Vagina (tissue), 2 donors: ENCODE results near the gene HES5.

Experiments
- CTCF ChIP-seq, 3 experiments: fragments of 450-650 bp in 2 of 3; fragments of 200-600 bp in 1 of 3; sonication (generic) in 1 of 3; IDR thresholded peaks; one replicate each; pipeline ENCODE4 v1.5.1; 2017 to 2019; ENCODE audit warnings: antibody characterized with exemption in 3 of 3, mild to moderate bottlenecking in 2 of 3, moderate library complexity in 2 of 3
- POLR2A ChIP-seq, 2 donors: fragments of 450-650 bp; IDR thresholded peaks; one replicate each; pipeline ENCODE4 v1.6.1; 2017; ENCODE audit warnings: antibody characterized with exemption in 2 of 2, mild to moderate bottlenecking in 2 of 2, moderate library complexity in 2 of 2
- POLR2AphosphoS5 ChIP-seq, 2 donors: sonication (generic); formaldehyde crosslinking; IDR thresholded peaks; one replicate each; pipeline ENCODE4 v1.9.0; 2017; ENCODE audit warnings: antibody characterized with exemption in 2 of 2, mild to moderate bottlenecking in 2 of 2, low read depth in 1 of 2; ENCODE audit not compliant: insufficient read depth in 1 of 2

- TF ChIP-seq POLR2A (IDR thresholded peaks at IDR 0.05) (peak in 1 of 2 donors; percentile 29), CTCF (IDR thresholded peaks at IDR 0.05) (no peak), POLR2AphosphoS5 (IDR thresholded peaks at IDR 0.05; ENCODE audit: insufficient read depth in 1 of 2, low read depth in 1 of 2) (no peak)
These were observed 26.2 kb upstream of the HES5 start, which contains the start of gene TNFRSF14 for GRCh38 chr1:2556277-2556677.
